Measurements from ENCODE around the gene SCYL1.

Gene SCYL1

DNA sequence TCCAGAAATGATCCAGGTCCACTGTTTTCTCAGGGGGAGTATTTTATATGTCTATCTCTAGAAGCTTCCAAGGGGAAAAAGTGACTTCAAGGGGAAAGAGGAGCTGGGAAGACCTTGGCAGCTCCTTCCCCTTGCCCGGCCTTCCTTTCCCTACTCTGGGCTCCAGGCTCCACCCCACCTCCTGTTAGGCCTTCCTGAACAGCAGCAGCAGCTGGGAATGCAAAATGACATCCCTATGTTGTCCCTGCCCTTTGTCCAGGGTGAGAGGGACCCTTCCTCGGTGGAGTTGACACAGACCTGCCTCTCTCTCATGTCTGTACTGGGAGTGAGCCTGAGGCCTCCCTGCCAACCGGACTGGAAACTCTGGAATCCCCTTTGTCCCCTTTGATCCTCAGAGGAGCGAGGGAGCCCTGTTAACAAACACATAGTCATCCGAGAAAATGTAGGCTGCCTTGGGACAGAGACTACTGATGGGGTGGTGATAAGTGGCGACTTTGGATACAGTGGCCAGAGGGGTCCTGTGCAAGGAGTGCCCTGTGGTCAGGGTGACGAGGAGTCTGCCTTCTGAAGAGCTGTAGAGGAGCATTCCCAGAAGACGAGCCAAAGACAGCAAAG lies 35.1 kb upstream of the SCYL1 start:
- TF ChIP-seq, protein P1, sequence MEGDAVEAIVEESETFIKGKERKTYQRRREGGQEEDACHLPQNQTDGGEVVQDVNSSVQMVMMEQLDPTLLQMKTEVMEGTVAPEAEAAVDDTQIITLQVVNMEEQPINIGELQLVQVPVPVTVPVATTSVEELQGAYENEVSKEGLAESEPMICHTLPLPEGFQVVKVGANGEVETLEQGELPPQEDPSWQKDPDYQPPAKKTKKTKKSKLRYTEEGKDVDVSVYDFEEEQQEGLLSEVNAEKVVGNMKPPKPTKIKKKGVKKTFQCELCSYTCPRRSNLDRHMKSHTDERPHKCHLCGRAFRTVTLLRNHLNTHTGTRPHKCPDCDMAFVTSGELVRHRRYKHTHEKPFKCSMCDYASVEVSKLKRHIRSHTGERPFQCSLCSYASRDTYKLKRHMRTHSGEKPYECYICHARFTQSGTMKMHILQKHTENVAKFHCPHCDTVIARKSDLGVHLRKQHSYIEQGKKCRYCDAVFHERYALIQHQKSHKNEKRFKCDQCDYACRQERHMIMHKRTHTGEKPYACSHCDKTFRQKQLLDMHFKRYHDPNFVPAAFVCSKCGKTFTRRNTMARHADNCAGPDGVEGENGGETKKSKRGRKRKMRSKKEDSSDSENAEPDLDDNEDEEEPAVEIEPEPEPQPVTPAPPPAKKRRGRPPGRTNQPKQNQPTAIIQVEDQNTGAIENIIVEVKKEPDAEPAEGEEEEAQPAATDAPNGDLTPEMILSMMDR (IDR thresholded peaks at IDR 0.05; ENCODE audit: low read depth, low read length) = no peak
- no peak overlapping the region for H3K4me3 ChIP-seq (replicated peaks in 1 of 2; ENCODE audit: low read depth in 2 of 2, low read length in 2 of 2)
- DNase-seq (ENCODE audit: low read depth in 2 of 2) = peak; percentile 42 to 71

DNA sequence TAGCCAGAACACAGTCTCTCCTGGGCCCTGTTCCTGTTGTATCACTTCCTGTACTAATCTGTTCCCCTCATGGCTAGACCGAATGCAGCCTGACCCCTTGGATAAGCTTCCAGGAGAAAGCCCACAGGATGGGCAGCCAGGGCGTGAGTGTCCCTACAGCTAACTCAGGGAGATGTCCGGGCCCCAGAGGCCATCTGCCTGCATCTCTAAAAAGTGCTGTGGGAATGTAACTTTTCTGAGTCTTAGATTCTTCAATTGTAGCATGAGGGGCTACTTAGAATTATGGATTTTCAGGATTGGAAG lies 33.8 kb upstream of the SCYL1 start:
- DNase-seq (ENCODE audit: low read depth in 2 of 2) = peak; percentile 51 to 53
- H3K4me3 ChIP-seq (replicated peaks in 1 of 2; ENCODE audit: low read depth in 2 of 2, low read length in 2 of 2) = no peak overlapping the region

DNA sequence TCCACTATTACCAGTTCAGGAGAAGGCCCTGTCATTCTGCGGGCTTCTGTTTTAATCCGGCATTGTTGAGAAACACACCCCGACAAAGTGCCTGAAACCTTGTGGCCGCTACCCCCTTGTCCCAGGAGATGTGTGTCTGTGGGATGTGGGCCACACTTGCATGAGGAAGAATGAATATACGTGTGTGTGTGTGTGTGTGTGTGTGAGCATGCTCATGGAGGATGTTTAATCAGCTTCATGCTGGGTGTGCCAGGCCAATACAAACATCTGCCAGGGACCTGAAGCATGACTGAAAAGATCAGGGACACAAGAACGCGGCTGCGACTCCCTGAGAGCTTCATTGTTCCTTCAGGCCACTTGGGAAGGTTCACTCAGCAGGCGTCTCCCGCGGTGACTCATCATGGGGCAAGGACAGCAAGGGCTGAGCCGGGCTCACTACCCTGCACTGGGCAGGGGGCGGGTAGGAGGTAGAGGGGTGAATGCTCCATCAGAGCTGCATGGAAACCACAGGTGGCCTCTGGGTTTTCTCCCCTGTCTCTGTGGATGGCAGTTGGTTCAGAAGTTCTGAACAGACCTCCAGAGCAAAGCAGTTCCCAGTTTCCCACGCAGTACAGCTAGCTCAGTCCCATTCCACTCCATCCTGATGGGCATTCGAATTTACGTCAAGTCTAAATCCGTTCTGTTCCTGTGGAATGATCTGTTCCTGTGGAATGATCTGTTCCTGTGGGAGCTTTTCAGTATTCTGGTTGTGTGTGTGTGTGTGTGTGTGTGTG lies 33.1 kb upstream of the SCYL1 start:
- peak; percentile 94 to 97 for DNase-seq (ENCODE audit: low read depth in 2 of 2)
- peak overlapping the region in 1 of 2 donors; percentile 7 for H3K4me3 ChIP-seq (replicated peaks in 1 of 2; ENCODE audit: low read depth in 2 of 2, low read length in 2 of 2)
- TF ChIP-seq, protein P1 (IDR thresholded peaks at IDR 0.05; ENCODE audit: low read depth, low read length) = no peak

More for the DNA sequence above, 33.8 kb upstream of the SCYL1 start:
- TF ChIP-seq, protein P1 (IDR thresholded peaks at IDR 0.05; ENCODE audit: low read depth, low read length) = no peak

DNA sequence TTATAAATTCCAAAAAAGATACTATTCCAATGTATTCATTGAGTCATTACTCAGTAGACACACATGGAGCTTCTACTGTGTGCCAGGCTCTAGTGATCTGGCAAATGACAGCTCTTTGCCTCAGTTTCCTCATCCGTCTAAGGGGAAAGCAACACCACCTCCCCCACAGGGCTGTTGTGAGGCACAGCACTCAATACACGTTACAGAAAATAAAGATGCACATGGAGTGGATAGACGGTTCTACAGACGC lies 32.6 kb upstream of the SCYL1 start:
- TF ChIP-seq, protein P1 (IDR thresholded peaks at IDR 0.05; ENCODE audit: low read depth, low read length) = no peak
- DNase-seq (ENCODE audit: low read depth in 2 of 2) = no peak
- H3K4me3 ChIP-seq (replicated peaks in 1 of 2; ENCODE audit: low read depth in 2 of 2, low read length in 2 of 2) = no peak overlapping the region

DNA sequence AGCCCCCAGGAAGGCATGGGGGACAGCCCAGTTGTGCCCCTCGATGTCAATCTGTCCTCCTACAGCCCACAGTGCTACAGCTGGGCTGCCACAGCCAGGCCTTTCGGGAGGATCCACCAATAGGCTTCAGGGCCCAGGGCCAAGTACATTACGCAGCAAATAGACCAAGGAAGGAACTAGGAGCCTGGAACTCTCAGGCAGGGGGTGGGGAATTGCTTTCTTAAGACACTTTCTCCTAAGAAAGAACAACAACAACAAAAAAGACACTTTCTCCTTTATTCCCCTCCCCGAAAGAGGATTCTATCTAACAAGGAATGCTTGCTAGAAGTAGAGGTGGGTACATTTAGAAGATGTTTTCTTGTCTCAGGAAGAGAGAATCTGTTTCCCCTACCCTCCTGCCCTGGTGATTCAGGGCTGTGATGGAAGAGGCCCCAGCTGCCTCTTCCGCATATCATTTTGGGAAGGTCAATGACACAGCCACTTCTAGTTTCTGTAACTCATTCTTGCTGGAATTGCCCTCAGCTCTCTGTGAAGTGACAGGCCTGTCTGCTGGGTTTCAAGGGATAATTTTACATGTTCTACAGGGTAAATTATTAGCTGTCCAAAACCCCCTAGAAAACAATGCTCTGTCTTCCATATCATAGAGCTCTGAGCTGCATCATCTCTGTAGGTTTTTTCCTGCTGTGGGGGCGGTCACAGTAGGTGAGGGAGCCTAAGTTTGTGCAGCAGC lies 32.1 kb upstream of the SCYL1 start:
- TF ChIP-seq, protein P1 (IDR thresholded peaks at IDR 0.05; ENCODE audit: low read depth, low read length) = no peak
- H3K4me3 ChIP-seq (replicated peaks in 1 of 2; ENCODE audit: low read depth in 2 of 2, low read length in 2 of 2) = peak overlapping the region in 1 of 2 donors; percentile 7
- peak; percentile 95 to 96 for DNase-seq (ENCODE audit: low read depth in 2 of 2)

DNA sequence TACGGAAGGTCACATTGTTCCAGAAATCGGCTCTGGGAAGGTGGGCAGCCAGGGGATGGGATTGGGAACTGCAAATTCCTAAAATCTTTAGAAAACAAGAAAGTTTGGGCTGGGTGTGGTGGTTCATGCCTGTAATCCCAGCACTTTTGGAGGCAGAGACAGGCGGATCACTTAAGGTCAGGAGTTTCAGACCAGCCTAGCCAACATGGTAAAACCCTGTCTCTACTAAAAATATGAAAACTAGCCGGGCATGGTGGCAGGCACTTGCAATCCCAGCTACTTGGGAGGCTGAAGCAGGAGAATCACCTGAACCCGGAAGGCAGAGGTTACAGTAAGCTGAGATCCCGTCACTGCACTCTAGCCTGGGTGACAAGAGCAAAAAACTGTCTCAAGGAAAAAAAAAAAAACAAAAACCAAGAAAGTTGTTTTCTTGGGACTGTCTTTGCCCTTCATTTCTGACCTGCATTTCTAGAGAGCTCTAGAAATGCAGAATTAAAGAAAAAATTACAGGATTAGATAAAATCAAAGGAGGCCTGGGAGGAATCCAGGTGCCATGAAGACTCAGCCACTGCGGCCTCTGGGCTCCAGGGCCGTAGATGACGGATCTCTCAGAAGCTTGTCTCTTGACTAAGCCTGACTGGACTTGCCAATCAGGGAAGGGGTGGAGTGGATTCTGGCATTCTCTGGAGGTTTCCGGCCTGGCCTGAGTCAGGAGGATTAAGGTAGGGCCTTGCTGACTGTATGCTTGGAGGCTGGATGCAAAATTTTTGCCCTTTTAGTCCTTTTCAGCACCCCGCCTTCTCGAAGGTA lies 31.3 kb upstream of the SCYL1 start:
- peak; percentile 97 to 99 for DNase-seq (ENCODE audit: low read depth in 2 of 2)
- TF ChIP-seq, protein P1 (IDR thresholded peaks at IDR 0.05; ENCODE audit: low read depth, low read length) = no peak
- H3K4me3 ChIP-seq (replicated peaks in 1 of 2; ENCODE audit: low read depth in 2 of 2, low read length in 2 of 2) = peak overlapping the region; percentile 3 to 7
